Activated T-helper 9 cell treated with anti-CD3 and anti-CD28 coated beads, Interleukin-2, amount 50 U/mL, for 16 hours (primary cell): ENCODE measurements around the gene TMCC3.
"Not testable (repeated sequence)": the region's sequence is repeated elsewhere in the genome, so short reads cannot be mapped to it uniquely, and the experiment has no call there.

Experiments
- DNase-seq: peaks from one replicate; pipeline ENCODE4 v3.0.0-alpha.2; 2020; ENCODE audit warnings: low read depth

TMCC3 gene, protein sequence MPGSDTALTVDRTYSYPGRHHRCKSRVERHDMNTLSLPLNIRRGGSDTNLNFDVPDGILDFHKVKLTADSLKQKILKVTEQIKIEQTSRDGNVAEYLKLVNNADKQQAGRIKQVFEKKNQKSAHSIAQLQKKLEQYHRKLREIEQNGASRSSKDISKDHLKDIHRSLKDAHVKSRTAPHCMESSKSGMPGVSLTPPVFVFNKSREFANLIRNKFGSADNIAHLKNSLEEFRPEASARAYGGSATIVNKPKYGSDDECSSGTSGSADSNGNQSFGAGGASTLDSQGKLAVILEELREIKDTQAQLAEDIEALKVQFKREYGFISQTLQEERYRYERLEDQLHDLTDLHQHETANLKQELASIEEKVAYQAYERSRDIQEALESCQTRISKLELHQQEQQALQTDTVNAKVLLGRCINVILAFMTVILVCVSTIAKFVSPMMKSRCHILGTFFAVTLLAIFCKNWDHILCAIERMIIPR

DNA sequence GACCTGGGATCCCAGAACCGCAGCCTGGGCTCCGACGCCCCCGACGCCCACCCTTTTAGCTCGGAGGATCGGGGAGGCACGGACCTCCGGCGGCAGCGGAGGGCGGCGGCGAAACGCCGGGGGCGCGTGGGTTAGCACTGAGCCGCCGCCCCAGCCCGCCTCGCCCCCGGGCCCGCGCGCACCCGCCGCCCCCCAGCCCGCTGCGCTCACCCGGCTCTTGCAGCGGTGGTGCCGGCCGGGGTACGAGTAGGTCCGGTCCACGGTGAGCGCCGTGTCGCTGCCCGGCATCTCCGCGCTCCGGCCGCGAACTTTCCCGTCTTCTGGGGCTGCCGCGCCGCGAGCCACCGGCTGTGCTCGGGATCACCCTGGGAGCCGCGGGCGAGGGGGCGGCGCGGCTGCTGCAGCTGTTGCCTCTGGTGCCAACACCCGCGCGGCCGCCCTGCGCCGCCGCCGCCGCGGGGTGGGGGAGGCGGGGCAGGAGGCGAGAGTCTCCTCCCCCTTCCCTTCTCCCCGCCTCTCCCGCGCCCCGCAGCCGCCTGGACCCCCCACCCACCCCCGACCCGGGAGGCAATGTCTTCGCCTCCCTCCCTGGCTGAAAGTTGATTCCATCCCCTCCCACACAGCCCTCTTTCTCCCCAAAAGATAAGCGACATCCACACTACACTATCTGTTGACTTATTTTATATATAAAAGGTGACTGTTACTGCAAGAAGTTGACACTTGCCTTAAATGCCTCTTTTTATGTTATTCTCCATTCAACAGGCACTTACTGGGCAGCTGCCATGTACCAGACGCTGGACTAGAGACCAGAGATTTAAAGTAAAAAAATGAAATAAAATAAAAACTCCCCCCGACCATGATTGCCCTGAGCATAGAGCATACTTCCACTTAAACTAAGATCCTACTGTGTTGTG lies at the start of gene TMCC3:
Gene TMCC3, minus strand, starts transcription at position 415 of the 914 bp plus-strand sequence. Its CDS starts 127 bp downstream, at position 288.
- DNase-seq, result no peak

DNA sequence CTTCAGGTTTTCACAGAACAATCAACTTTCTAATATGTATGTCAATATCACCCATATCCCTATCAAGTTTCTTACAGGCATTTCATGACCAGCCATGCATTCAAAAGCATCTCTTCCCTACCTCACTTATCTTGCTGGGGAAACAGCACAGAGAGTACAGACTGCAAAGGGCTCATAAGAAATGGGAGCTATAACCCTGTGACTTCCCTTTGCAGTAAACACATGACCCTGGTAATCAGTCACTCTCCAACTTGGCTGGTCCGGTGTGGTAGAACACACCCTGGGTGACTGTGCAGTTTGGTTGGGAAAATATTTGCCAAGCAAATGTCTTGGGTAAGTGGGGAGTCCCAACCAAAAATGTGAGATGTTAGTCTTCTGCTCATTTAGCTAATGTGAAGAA lies 49.4 kb upstream of the TMCC3 start:
- DNase-seq, result no peak

DNA sequence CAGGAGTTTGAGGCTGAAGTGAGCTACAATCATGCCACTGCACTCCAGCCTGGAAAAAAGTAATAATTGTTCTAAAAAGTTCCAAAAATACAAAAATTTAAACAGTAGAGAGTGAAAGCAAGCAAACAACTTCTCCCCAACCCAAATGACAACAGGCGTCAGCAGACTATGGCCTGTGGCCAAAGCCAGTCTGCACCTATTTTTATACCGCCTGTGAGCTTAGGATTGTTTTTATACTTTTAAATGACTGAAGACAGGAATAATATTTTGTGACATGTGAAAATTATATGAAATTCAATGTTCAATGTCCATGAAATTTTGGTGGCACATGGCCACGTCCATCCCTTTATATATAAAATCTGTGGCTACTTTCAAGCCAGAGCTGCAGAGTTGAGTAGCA lies 48.2 kb upstream of the TMCC3 start:
- no peak for DNase-seq

DNA sequence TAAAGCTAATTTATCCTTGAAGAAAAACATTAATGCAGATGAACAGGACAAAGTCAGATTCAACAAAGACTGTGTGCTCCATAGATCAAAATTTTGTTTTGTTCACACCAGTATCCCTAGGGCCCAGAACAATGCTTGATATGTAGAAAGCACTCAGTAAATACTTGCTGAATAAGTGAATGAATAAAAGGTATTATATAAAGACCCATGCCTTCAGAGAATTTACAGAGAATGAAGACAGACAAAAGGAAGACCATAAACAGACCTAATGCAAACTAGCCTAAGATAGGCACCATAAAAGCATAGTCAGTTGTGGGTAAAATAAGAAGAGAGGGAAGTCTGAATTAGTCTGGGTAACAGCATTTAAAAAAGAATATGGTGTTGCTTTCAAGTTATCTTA lies 47.3 kb upstream of the TMCC3 start:
- DNase-seq, result no peak

DNA sequence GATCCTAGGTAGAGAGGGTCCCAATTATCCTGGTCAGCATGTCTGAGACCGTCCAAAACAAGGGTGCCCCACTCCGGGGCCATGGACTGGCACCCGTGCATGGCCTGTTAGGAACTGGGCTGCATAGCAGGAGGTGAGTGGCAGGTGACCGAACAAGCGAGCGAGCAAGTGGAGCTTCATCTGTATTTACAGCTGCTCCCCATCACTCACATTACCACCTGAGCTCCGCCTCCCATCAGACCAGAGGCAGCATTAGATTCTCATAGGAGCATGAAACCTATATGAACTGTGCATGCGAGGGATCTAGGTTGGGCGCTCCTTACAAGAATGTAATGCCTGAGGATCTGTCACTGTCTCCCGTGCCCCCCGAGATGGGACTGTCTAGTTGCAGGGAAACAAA lies 44.4 kb upstream of the TMCC3 start:
- DNase-seq, result no peak

DNA sequence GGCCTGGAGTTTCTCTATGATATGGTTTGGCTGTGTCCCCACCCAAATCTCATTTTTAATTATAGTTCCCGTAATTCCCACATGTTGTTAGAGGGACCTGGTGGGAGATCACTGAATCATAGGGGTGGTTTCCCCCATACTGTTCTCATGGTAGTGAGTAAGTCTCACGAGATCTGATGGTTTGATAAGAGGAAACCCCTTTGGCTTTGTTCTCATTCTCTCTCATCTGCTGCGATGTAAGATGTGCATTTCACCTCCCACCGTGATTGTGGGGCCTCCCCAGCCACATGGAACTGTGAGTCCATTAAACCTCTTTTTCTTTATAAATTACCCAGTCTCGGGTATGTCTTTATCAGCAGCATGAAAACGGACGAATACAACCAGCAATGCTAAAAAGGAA lies 42.5 kb upstream of the TMCC3 start:
- not testable (repeated sequence) for DNase-seq

DNA sequence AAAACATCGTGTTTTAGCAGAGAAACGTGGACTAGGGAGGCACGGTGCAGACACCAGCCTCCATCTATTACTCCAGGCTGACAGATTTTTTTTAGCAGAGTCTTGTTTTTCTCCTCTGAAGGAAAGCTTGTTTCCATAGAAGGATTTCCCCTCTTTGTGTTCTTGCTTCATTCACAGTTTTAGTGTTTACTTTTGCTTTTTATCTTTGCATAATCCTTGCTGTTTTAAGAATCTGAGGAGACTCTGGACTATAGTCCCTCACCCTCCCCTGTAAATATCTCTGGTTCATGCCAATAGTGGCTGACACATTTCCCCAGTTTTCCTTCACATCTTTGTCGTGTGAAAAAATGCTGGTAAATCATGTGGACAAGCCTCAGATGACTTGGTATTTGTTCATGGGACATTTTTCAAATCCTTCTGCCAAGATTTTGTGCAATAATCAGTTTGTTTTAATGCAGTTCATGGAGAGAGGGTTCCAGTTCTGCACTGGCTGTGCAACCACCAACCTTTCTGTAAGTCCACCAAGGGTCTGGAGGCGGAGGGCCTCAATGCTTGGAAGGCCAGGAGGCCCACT lies 39.9 kb upstream of the TMCC3 start:
- no peak for DNase-seq

DNA sequence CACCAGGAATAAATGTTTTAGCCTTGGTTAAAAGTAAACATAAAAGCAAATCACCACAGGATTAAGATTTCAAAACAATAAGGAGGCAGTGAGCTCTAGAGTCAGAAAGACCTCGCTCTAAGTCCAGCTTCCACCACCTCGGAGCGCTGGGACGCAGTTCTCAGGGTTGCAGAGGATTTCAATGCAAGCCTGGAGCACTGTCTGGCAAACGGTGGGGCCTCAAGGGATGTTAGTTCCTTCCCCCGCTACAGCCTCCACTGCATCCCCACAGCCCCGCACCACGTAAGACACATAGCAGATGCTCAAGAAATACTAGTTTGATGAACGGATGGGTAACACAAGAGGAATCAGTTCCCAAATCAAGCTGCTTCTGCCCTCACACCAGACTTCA lies 39.3 kb upstream of the TMCC3 start:
- no peak for DNase-seq

DNA sequence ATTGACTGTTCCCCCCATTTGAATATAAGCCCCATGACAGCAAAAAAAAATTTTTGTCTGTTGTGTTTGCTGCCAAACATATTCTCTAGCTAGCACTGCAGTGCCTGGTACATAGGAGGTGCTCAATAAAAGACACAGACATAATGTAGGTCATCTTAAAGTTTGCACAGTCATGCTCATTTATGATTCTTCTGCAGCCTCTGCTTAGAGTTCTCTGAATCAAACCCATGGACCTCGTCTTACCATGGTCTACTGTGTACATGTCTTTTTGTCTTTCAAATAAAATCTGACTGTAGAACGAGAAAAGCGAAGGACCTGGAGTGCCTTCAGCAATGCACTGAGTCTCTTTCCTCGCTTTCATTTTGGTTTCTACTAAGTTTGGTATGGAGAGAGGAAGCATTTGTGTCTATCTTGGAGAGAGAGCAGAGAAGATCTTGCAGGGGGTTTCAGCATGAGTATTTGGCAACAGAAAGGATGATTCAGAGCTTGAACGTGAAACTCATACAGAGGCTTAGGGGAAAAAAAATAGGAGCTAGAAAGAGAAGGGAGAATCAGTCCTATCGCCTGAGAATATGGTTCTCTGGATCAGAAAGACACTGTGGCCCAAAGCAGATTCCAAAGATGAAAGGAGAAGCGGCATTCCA lies 38.8 kb upstream of the TMCC3 start:
- DNase-seq, result no peak

DNA sequence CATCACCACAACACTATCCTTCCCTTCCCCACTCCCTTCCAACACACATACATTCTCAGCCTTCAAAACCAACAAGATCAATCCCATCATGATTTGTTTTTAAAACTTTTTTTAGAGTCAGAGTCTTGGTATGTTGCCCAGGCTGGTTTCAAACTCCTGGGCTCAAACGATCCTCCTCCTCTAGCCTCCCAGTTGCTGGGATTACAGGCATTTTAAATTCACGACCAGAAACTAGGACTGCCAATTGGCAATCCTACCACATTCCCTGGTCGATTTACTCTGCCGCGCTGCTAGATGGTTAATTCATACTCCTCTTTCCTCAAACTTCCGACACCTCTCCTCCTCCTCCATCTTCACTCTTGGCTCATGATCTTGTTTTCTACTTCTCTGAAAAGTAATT lies 37.5 kb upstream of the TMCC3 start:
- no peak for DNase-seq

DNA sequence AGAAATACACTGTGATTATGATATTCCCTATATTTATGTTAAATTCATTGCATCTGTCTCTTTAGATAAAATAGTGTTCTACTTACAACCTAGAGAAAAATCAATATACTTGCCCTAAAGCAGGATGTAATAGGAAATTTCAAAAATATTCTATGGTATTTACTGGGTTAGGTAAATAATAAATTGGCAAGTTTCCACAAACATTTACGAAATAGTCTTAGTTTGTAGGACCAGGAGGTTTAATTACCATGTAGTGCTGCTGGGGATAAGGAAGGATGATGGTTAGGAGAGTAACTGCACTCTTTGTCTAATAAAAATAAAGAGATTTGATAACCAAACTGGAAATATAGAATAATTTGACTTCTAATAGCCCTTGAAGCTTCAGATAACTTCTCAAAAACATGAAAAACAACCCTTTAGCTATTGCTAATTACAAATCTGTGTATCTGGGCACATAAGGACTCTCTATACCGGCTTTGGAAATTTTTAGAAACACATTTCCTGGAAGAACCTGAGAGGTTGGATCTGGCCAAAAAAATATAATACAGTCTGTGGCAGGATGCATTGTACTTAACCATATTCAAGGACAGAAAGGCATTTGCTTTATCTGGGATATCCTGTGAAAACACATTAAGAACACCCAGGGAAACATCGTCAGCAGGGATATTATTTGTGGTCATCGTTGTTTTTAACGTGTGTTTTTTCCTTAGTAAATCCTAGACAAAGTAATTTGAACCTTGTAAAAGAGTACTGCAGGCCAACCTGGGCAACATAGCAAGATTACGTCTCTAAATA lies 36.7 kb upstream of the TMCC3 start:
- no peak for DNase-seq

DNA sequence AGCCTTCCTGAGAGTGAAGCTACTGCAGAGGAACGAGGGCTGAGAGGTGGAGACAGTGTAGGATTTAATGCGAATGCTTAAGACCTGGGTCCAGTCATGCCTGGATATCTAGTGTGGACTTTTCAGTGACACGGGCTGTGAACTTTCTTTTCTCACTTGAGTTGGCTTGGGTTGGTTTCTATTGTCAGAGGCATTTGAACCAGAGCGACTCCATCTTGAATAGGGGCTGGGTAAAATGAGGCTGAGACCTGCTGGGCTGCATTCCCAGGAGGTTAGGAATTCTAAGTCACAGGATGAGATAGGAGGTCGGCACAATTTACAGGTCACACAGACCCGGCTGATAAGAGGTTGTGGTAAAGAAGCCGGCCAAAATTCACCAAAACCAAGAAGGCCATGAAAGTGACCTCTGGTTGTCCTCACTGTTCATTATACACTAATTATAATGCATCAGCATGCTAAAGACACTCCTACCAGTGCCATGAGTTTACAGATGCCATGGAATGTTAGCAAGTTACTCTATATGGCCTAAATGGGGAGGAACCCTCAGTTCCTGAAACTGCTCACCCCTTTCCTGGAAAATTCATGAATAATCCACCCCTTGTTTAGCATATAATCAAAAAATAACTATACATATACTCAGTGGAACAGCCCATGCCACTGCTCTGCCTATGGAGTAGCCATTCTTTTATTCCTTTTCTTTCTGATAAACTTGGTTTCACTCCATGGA lies 34.2 kb upstream of the TMCC3 start:
- DNase-seq, result no peak

DNA sequence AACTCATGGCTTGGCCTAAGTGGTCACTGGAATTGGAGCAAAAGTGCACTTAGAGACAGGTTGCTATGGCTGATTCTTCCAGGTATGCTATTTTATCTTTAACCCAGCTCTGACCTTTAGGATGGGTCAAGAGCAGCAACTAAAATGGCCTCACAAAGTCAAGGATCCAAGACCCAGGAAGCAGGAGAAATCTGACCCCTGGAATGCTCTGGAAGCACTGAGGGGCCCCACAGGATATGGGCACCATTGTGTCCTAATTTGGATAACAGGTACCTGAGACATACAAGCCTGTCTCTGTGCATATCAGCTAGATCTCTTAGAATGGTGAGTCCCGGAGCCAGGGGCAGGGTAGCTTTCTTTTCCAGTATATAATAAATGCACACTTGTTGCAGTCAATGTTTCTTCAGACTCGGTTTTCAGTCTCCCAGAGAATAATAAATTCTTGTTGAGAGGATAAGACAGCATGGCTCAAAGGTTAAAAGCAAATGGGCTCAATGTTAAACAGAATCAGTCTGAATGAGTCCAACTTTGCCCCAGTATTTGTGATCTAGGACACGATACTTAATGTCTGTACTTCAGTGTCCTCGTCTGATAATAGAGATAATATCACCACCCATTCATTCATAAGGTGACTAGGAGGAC lies 29.3 kb upstream of the TMCC3 start:
- DNase-seq, result no peak

DNA sequence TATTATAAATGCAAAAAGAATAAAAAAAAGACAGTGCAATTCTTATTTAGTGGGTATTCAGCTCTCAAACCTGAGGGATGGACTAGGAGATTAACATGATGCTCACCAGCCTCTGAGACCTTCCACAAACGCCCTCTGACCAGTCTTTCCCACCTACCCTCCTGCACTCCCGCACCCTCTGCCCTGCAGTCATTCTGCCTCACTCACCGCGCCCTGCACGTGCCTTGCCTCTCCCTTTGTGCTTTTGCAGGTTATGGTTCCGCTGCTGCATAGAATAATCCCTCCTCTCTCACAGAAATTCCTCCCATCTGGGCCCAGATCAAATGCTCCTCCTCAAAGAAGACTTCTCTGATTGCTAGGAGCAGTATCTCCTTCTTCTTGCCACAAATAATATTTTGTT lies 28.5 kb upstream of the TMCC3 start:
- DNase-seq, result no peak

DNA sequence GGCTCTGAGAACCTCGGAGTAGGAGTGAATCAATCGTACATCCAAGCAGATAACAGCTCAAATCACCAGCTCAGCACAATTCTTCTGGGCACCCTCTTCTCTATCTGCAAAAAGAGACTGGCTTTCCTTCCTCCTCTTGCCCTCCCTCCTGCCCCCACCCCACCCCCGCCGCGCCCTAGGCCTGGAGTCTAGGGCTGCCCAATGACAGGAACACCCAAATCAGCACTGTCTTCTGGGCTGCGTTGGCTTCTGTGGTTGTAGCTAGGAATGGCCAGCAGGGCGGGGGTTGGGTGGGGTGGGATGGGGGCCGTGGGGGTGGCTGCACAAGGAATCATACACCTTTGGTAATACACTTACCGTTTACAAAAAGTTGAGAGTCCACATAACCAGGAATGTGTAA lies 28.0 kb upstream of the TMCC3 start:
- no peak for DNase-seq

DNA sequence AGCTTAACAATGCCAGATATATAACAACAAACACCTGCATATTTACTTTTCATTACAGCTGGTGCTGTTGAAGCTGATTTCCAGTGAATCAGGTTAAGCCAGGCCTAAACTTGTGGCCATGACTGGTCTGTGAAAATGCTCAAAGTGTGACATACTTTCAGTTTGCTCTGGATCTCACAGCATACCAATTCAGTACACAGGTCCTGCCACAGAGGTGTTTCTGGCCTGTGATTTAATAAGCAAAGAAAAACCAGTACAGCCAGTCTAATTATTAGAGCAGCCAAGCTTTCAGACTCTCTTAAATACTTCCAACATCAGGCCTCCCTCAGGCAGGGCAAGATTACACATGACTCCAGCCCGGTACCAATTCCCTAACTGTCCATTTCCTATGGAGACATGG lies 27.4 kb upstream of the TMCC3 start:
- DNase-seq, result no peak

DNA sequence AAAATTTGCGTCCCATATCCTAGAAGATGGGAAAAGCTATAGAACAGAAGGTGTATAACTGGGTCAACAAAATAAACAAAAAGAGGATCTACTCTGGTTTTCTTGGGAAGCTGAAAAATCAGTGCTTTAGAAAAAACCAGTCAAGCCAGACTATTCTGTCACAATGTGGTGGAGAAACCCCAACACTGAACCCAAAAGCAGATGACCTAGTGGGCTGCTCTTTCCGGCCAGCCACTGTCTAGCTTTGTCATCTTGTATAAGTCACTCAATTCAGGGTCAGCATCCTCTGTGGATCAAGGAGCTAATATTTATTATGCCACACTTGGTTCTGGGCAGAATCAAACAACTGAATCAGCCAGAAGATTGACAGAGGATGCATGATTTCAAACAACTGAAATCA lies 26.6 kb upstream of the TMCC3 start:
- no peak for DNase-seq

DNA sequence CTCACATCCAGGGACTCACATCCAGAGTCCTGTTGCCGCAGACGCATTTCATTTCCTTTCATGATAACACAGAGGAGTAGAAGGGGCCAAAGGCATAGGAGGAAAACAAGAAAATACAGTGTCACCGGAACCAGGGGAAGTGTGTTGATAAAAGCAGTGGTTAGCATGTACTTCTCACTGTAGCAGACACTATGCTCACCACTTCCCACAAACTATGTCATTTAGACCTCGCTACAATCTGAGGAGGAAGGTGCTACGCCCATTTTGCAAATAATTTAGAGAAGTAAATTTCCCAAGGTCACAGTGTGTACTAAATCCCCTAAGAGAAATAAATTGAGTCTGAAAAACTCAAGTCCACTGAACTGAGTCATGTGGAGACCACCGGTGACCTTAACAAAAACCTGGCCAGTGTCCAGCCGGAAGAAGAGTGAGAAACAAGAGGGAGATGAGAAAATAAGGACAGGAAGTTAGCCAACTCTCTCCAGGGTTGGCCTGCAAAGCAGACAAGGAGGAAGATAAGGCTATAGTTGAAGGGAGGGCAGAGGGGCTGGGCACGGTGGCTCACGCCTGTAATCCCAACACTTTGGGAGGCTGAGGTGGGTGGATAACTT lies 25.8 kb upstream of the TMCC3 start:
- no peak for DNase-seq

DNA sequence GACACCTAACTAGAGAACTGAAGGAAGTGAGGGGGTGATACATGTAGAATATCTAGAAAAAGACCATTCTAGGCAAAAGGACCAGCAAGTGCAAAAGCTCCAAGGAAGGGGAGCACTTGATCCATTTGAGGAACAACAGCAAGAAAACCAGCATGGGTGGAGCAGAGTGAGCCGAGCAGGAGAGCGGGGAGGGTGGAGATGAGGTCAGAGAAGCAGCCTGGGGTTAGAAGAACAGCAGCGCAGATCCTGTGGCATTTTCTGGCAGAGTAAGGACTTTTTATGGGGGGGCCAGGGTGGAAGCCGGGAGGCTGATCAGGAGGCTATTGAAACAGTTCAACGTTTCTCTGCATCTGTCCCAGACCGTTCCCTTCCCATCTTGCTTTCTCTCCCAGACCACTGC lies 24.5 kb upstream of the TMCC3 start:
- no peak for DNase-seq

DNA sequence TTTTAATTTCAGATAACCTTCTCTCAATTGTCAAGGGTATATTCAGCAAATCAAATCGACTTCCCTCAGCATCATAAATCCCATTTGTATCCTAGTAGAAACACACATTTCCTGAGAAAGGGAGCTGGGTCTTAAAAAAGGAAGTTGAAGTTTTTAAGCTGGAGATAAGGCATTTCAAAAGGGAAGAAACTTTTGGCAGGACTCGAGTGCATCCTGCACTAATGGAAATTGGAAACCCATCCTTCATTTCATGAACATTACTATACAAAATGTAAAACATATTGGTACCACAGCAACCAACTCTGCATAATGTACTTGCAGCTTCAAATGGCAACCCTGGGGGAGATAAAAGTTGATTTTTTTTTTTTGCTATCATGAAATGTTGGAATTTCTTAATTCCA lies 23.7 kb upstream of the TMCC3 start:
- DNase-seq, result no peak
